ENCODE data around the gene EXTL1. TPM values are rescaled to one million over a fixed set of nuclear protein-coding genes. Genes with fewer than 3 reads are reported as not detected.

The EXTL1 gene
- total RNA-seq, 1 donor from 2014 or later = not detected

- no peak for DNase-seq (ENCODE audit: low read depth in 2 of 2)
Observed at GRCh38 chr1:26023826-26024225, 2.3 kb downstream of the EXTL1 start.

GRCh38 chr1:26025060-26025459 lies 3.5 kb downstream of the EXTL1 start:
- no peak for DNase-seq (ENCODE audit: low read depth in 2 of 2)

GRCh38 chr1:26025517-26025916 lies 3.9 kb downstream of the EXTL1 start:
- DNase-seq (ENCODE audit: low read depth in 2 of 2) = no peak

GRCh38 chr1:26027716-26028489 lies 6.3 kb downstream of the EXTL1 start:
- DNase-seq (ENCODE audit: low read depth in 2 of 2) = no peak

DNA sequence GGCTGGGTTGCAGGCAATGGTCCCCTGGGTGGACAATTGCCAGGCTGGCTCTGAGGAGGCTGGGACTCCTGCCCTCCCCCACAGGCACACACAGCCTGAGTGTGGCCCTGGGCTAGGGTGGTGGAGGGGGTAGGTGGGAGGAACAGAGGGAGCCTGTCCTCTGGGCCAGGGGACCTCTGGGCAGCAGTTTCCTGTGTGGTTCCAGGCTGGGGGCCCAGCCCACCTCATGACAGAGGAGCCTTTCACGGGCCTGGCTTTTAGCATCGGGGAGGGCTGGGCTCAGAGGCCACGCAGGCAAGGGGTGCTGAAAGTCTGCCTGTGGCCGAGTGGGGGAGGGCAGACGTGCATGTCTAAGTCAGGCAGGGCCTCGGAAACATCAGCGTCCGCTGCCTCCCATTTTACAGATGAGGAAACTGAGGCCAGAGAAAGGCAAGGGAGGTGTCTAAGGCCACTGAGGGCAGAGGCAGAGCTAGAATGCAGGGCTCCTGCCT lies 7.0 kb downstream of the EXTL1 start:
- no peak for DNase-seq (ENCODE audit: low read depth in 2 of 2)

DNA sequence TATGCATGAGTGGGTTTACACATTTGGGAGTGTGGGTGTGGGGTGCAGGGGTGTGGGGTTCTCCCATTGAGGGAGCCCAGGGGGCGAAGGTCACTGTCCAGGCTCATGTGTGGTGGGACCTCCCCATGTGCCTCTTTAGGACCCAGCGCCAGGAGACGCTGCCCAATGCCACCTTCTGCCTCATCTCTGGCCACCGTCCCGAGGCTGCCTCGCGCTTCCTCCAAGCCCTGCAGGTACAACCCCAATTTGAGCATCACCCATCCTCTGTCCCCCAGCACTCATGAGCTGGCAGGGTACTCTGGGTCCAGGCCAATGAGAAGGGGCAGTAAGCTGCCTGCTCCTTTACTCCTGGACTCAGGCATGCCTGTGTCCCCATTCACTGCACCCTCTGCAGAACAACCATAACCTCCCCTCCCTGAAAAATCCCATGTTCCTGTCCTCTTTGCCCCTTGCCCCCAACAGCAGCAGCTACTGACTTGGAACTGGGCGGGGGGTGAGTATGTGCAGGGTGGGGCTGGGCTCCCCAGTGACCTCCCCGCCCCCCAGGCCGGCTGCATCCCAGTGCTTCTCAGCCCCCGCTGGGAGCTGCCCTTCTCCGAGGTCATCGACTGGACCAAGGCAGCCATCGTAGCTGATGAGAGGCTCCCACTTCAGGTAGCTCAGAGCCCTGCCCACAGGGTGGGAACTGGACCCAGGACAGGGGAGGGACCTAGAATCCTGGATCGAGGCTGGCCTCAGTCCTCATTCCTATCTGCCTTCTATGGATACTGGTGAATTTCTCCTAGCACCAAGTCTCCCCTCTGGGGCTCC lies 7.7 kb downstream of the EXTL1 start:
- no peak for DNase-seq (ENCODE audit: low read depth in 2 of 2)

GRCh38 chr1:26029864-26030481 lies 8.4 kb downstream of the EXTL1 start:
- DNase-seq (ENCODE audit: low read depth in 2 of 2) = no peak

GRCh38 chr1:26031196-26031595 lies 9.6 kb downstream of the EXTL1 start:
- DNase-seq (ENCODE audit: low read depth in 2 of 2) = no peak

- DNase-seq (ENCODE audit: low read depth in 2 of 2) = no peak
Observed at GRCh38 chr1:26031611-26032220, 10.1 kb downstream of the EXTL1 start.

DNA sequence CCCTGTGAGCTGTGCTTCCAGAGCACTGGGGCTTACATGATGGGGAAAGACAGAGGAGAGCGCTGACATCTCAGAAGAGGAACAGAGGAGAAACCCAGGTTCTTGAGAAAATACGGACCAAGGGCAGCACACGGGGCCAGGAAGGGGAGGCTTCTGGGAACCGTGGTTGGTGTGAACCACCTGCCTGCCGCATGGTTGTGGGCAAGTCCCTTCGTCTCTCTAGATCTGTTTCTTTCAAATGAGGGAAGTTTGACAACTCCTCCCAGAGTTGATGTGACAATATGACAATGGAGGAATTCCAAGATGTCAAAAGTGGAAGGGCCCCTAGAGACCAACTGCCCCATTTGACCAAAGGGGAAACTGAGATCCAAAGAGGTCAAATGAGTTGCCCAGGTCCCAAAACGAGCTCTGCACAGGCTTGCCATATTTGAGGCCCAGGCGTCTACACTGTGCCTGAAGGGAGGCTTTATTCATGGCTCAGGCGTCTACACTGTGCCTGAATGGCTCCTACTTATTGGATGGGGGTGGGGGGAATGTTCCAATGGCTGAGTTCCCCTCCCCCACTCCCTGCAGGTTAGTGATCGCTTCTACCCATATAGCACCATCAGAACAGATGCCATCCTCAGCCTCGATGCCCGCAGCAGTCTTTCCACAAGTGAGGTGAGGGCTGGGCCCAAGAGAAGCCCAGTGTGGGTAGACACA lies 11.2 kb downstream of the EXTL1 start:
- DNase-seq (ENCODE audit: low read depth in 2 of 2) = no peak

DNA sequence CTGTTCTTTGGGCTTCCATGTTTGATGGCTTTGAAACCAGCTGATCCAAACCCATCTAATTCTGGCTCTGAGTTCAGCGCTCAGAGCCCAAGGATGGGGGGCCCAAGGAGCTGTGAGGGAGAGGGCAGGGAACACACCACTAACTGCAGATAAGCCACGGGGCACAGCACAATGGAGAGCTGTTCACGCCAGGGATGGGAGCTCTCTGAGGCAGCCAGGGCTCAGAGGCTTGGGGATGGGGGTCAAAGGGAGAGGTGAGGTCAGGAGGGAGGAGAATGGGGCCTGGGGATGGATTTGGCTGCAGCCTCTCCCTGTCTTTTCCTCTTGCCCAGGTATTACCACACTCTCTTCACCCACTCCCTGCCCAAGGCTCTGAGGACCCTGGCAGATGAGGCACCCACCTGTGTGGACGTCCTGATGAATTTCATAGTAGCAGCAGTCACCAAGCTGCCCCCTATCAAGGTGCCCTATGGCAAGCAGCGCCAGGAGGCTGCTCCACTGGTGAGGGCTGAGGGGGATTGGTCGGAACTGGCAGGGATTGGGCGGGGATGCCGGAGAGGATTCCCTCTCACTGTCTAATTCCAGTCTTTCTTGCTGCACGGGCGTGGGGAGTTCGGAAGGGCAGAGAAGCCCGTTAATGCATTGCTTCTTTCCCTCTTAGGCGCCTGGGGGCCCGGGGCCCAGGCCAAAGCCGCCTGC lies 13.1 kb downstream of the EXTL1 start:
- DNase-seq (ENCODE audit: low read depth in 2 of 2) = no peak

DNA sequence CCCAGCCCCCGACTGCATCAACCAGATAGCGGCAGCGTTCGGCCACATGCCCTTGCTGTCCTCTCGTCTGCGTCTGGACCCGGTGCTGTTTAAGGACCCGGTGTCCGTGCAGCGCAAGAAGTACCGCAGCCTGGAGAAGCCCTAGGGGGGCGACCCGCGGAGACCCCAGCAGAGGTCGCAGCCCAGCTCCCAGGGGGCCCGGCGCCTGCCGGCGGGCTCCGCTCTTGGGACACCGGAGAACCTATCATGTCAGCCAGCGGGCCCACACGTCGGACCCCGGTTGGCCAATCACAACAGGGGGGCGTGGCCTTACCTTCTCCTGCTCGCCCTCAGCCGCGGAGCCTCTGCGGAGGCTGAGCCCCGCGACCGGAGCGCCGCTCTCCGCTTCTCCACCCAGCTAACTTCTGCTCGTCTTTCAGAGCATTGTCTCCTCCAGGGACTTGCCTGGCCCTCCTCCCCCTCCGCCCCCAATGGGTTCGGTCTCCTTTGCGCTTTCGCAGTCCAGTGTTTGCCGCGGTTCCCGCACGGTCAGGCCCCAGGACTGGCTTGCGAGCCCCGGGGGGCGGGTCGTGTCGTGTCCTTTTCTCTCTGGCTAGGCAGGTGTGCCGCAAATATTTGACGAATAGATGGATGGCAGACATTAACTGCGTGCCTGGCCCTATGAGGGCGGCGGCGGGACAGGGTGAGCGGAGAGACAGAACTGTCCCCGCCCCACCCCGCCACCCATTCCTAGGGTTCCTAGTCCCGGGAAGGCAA lies 13.8 kb downstream of the EXTL1 start:
- peak; percentile 74 to 94 for DNase-seq (ENCODE audit: low read depth in 2 of 2)

DNA sequence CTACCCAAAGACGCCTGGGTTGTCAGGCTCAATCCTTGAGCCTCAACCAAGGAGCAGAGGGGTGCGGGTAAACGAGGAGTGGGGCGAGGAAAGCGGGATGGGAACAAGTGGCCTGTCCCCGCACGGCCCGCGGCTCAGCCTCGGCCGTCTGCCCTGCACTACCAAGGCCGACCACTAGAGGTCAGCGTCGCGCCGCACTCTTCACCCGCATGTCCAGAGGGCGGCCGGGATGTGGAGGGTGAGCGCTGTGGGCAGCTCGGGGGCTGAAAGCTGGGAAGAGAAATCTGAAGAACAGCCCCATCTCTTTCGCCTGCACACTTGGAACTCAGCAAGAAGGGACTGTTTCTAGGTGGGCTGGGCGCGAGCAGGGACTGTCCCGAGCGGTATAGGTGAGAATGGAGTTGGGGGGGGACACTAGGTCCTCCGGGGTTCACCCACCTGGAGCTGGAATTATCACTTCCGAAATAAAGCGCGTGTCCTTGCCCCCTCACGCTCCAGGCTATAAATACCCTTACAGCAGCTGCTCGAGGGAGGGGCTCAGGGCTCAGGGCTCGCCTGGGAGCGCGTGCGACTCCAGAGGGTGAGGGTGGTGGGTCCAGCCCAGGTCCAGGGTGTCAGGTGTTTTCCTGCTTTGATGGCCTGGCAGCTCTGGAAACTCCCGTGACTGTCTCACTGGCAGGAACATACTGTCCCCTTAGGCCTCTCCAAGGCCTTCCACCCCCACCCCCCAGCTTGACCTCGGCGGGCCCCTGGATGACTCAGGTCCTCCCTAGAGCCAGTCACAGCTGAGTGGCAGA lies 14.6 kb downstream of the EXTL1 start:
- DNase-seq (ENCODE audit: low read depth in 2 of 2) = peak; percentile 27 to 62

- no peak for DNase-seq (ENCODE audit: low read depth in 2 of 2)
Observed at GRCh38 chr1:26036756-26037281, 15.2 kb downstream of the EXTL1 start.

DNA sequence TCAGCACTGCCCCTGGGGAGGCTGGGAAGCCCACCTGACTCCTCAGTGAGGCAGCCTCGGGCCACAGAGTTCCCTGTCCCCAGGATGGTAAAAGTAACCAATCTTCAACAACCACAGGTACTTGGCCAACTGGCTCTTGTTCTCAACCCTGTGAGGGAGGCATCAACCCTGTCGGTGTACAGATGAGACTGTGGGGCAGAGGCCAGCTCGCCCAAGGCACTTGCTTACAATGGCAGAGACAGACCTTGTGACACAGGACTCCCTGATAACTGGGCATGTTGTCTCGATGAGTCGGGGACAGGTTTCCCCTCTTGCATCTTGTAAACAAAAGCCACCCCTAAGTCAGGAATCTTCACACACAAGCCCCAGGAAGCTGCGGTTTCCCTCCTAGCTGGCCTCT lies 16.3 kb downstream of the EXTL1 start:
- no peak for DNase-seq (ENCODE audit: low read depth in 2 of 2)

DNA sequence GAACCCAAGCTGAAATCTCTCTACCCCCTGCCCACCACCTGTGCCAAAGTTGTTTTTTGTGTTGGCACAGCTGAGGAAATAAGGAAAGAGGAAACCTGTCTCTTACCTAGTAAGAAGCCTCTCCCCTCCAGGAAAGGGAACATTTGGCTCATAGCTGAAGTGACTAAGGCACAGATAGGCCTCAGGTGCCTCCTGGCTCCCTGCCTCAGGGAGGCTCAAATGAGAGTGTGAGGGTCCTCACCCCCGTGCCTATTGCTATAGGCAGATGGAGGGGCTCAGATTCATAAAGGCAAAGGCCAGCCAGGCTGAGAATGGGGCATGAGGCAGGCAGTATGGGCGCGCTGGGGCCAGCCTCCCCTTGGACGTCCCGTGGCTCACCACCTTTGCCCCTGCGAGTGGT lies 16.9 kb downstream of the EXTL1 start:
- no peak for DNase-seq (ENCODE audit: low read depth in 2 of 2)

DNA sequence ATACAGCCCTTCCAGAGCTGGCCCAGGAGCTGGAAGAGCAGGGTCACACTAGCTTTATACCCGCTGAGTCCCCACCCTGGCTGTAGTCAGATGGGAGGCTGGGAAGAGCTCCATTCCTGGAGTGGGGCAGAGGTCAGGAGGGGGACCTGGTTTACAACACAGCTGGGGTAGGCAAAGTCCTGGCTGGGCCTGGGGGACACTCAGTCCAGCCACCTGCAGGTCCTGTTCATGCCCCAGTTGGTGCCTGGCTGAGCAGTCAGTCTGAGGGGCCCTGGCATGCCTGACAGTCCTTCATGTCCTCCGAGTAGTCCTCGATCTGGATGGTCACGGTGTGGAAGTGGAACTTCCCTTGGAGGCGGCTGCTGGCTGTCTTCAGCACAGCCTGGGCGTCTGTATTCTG lies 17.3 kb downstream of the EXTL1 start:
- no peak for DNase-seq (ENCODE audit: low read depth in 2 of 2)

DNA sequence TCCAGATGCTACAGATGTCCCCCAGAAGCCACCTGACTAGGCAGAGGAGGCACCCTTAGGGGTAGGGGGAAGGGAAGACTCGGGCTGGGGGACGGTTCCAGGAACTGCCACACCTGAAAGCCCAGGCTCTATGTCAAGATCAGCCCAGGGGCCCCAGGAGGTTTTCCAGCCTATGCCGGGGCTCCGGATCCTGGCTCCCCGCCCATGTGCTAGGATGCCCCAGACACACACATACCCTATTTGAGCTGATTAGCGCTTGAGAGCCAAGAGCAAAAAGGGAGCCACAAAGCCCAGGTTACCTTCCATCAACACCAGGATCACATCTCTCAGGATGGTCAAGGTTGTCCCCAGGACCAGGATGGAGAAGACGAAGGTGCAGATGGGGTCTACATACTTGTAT lies 19.8 kb downstream of the EXTL1 start:
- no peak for DNase-seq (ENCODE audit: low read depth in 2 of 2)

DNA sequence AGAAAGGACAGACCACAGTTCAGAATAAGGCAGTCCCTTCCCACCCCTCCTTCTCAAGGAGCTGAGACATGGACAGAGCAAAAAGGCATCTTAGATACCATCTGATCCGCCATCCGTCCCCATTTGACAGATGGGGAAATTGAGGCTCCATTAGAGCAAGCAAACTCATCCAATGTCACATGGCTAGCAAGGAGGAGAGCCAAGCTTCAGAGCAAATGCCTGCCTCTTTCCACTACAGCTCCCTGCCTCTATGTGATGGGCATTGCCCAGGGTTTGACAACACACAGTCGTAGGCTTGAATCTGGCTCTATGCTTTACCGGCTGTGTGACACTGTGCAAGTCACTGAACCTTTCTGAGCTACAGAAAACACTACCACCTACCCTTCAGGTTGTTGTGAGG lies 20.4 kb downstream of the EXTL1 start:
- no peak for DNase-seq (ENCODE audit: low read depth in 2 of 2)
